Ascending aorta (tissue), 2 donors: Measurements from ENCODE around the gene LGALS13. TPM values are rescaled to one million over a fixed set of nuclear protein-coding genes. Genes with fewer than 3 reads are reported as not detected.

Experiments
- DNase-seq, 2 donors: peaks; one replicate each; pipeline ENCODE4 v3.0.0-alpha.2; 2019; ENCODE audit warnings: low spot score in 2 of 2
- H3K27ac ChIP-seq, 2 donors: fragments of 200-600 bp; sonication (generic); one replicate each; pipeline ENCODE4 v1.5.1; 2016 to 2017; ENCODE audit warnings: mild to moderate bottlenecking in 1 of 2
- H3K27me3 ChIP-seq: fragments of 200-600 bp; sonication (generic); one replicate; pipeline ENCODE4 v1.5.1; 2017
- H3K36me3 ChIP-seq, 2 donors: fragments of 200-600 bp; sonication (generic); one replicate each; pipeline ENCODE4 v1.5.1; 2016
- H3K4me1 ChIP-seq, 2 donors: fragments of 200-600 bp; sonication (generic); one replicate each; pipeline ENCODE4 v1.5.1; 2016 to 2017; ENCODE audit warnings: mild to moderate bottlenecking in 1 of 2
- H3K4me3 ChIP-seq, 2 donors: fragments of 200-600 bp; sonication (generic); one replicate each; pipeline ENCODE4 v1.5.1; 2016 to 2017; ENCODE audit warnings: mild to moderate bottlenecking in 1 of 2
- H3K9me3 ChIP-seq, 2 donors: fragments of 200-600 bp; sonication (generic); one replicate each; pipeline ENCODE4 v1.5.1; 2016
- intact Hi-C: fragments of 100-400 bp; cut with DNase I; formaldehyde crosslinking; loops from one replicate; pipeline ENCODE4 v1.15.1; 2023
- total RNA-seq: library from RNA; depleted of rRNA; stranded (reverse); fragments of >200 nt; gene quantifications from one replicate; pipeline ENCODE4 v1.1.0, GENCODE V29; 2016
- TF ChIP-seq, protein P1 (sequence below), 3 experiments: fragments of 200-600 bp in 2 of 3; fragments of 450-650 bp in 1 of 3; sonication (generic) in 2 of 3; IDR thresholded peaks; one replicate each; pipeline ENCODE4 v1.5.1; 2016 to 2019; ENCODE audit warnings: antibody characterized with exemption in 3 of 3, mild to moderate bottlenecking in 1 of 3, moderate library complexity in 1 of 3

LGALS13 gene
- total RNA-seq, 1 donor from 2014 or later, result not detected

DNA sequence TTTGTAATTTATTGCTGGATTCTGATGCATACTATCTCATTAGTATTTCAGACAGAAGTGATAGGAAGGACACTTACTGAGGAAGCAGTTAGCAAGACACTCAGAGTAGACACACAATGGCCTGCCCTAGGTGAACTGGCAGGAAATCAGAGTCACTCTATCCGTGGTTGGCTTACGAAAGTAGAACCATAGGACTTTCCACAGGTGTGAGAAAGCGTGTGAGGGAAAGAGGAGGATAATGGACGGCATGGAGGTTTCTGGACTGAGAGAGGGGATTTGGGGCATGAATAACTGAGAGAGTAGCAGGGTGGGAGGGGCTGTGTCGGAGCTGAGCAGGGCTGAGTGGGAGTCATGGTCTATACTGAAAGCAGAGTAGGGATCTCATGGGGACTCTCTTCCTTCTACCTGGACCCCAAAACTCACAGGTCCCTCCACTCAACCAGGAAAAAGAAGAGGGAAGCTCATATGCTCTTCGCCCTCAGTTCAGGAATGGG, 43.7 kb upstream of the LGALS13 start:
- no peak overlapping the region for H3K4me3 ChIP-seq
- H3K4me1 ChIP-seq, result no peaks in the 10 kb centered on the region
- DNase-seq, result no peak
- no peaks in the 10 kb centered on the region for H3K9me3 ChIP-seq
- TF ChIP-seq, protein P1, sequence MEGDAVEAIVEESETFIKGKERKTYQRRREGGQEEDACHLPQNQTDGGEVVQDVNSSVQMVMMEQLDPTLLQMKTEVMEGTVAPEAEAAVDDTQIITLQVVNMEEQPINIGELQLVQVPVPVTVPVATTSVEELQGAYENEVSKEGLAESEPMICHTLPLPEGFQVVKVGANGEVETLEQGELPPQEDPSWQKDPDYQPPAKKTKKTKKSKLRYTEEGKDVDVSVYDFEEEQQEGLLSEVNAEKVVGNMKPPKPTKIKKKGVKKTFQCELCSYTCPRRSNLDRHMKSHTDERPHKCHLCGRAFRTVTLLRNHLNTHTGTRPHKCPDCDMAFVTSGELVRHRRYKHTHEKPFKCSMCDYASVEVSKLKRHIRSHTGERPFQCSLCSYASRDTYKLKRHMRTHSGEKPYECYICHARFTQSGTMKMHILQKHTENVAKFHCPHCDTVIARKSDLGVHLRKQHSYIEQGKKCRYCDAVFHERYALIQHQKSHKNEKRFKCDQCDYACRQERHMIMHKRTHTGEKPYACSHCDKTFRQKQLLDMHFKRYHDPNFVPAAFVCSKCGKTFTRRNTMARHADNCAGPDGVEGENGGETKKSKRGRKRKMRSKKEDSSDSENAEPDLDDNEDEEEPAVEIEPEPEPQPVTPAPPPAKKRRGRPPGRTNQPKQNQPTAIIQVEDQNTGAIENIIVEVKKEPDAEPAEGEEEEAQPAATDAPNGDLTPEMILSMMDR (IDR thresholded peaks at IDR 0.05), result no peak
- intact Hi-C loops, result no loop called here
- H3K36me3 ChIP-seq, result no peaks in the 10 kb centered on the region
- H3K27me3 ChIP-seq, result no peaks in the 10 kb centered on the region
- no peak overlapping the region for H3K27ac ChIP-seq

DNA sequence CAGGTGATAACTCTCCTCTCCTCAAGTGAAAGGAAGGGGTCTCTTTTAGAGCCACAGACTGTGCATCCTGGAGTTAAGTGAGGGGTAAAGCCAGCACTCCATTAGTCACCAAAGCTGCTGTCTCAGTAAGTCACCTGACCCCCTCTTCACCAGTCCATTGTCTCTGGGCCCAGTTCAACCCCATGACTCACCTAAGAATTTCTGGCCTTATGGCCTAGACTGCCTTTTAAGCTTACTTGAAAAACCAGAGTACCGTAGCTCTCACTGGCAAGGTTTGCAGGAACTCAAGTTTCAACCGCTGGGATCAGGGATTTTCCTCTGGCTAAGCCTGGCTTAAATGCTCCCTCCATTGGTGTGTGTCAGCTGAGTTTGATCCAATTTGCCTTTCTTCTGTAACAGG, 38.9 kb upstream of the LGALS13 start:
- H3K4me3 ChIP-seq, result no peak overlapping the region
- intact Hi-C loops, result no loop called here
- no peaks in the 10 kb centered on the region for H3K9me3 ChIP-seq
- H3K4me1 ChIP-seq, result no peaks in the 10 kb centered on the region
- TF ChIP-seq, protein P1 (IDR thresholded peaks at IDR 0.05), result no peak
- no peak overlapping the region for H3K27ac ChIP-seq
- DNase-seq, result no peak
- no peaks in the 10 kb centered on the region for H3K36me3 ChIP-seq
- H3K27me3 ChIP-seq, result no peaks in the 10 kb centered on the region

DNA sequence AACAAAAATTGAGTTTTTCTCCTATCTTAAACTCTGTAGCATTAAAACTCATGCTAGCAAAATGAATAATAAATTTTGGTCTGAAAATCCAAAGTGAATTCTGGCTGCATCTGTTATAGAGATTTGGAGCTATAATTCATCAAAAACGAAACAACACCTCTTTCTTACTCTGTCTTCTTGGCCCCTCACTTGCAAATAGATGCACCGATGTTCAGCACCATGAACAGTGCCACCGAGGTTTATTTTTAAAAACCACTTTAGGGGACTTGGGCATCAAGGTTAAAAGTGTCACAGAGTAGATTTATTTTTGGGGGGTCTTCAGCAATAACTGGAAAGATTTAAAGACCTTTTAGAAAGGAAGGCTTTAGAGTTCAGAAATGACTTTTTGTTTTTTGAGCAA, 36.3 kb upstream of the LGALS13 start:
- intact Hi-C loops, result no loop called here
- no peak overlapping the region for H3K27ac ChIP-seq
- H3K27me3 ChIP-seq, result no peaks in the 10 kb centered on the region
- no peak for DNase-seq
- TF ChIP-seq, protein P1 (IDR thresholded peaks at IDR 0.05), result no peak
- H3K4me3 ChIP-seq, result no peak overlapping the region
- no peaks in the 10 kb centered on the region for H3K4me1 ChIP-seq
- H3K36me3 ChIP-seq, result no peaks in the 10 kb centered on the region
- no peaks in the 10 kb centered on the region for H3K9me3 ChIP-seq

DNA sequence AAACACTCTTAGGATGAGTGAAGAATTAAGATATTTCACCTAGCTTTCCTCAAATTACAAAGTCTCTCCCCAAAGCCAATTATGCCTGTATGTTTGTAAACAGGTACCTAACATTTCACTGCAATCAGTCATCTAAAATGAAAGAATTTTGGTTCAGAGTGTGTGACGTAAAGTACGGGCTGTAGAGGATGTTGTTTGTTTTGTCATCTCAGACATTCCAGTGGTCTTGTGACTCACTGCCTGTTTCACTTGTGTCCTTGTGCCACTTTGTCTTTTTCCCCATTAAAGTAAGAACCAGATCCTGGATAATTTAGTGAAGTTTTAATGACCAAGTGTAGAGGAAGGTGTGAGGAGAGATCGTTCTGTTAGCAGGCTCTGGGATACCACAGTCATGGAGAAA, 33.7 kb upstream of the LGALS13 start:
- TF ChIP-seq, protein P1 (IDR thresholded peaks at IDR 0.05), result no peak

DNA sequence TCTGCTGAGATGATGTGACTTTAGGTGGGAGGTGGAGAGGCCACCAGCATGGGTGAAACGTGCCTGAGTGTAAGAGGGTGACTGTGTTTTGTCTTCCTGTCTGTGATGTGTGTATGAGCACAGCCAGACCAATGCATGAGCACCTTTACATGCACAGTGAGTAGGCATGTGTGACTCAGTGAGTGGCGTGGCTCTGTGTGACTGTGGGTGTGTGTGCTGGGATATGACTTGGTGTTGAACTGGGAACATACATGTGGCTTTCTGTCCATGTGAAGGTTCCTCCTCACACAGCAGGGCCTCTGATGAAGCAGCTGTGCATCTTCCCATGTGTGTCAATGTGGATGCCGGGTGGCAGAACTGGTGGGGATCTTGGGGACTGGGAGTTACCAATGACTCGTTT, 19.9 kb upstream of the LGALS13 start:
- intact Hi-C loops, result no loop called here
- no peak for DNase-seq
- H3K4me3 ChIP-seq, result no peak overlapping the region
- no peaks in the 10 kb centered on the region for H3K4me1 ChIP-seq
- H3K27me3 ChIP-seq, result no peaks in the 10 kb centered on the region
- TF ChIP-seq, protein P1 (IDR thresholded peaks at IDR 0.05), result no peak
- no peaks in the 10 kb centered on the region for H3K9me3 ChIP-seq
- H3K36me3 ChIP-seq, result no peaks in the 10 kb centered on the region
- H3K27ac ChIP-seq, result no peak overlapping the region

More for the DNA sequence above, 33.7 kb upstream of the LGALS13 start:
- intact Hi-C loops, result no loop called here
- no peaks in the 10 kb centered on the region for H3K27me3 ChIP-seq
- peaks cover 0 to under 1% of the 10 kb centered on the region in 2 donors for H3K9me3 ChIP-seq
- H3K4me1 ChIP-seq, result no peaks in the 10 kb centered on the region
- no peak overlapping the region for H3K27ac ChIP-seq
- no peak for DNase-seq
- H3K4me3 ChIP-seq, result no peak overlapping the region
- no peaks in the 10 kb centered on the region for H3K36me3 ChIP-seq
